Measurements from ENCODE around the gene RLN3. TPM values are rescaled to one million over a fixed set of nuclear protein-coding genes. Genes with fewer than 3 reads are reported as not detected.

Gene RLN3
- total and polyA plus RNA-seq, 2 of the 8 experiments (the other 6 are each of a cell fraction or from before 2014, with no cell fraction given) = not detected

- no peak for TF ChIP-seq CHD7 (IDR thresholded peaks at IDR 0.05; ENCODE audit: insufficient replicate concordance, low read length)
- TF ChIP-seq CEBPB (IDR thresholded peaks at IDR 0.05; ENCODE audit: low read depth, low read length) = no peak
- TF ChIP-seq JUN (IDR thresholded peaks at IDR 0.05; ENCODE audit: low read depth, low read length) = no peak
- TF ChIP-seq YY1 (IDR thresholded peaks at IDR 0.05; ENCODE audit: low read depth, low read length) = no peak
- TF ChIP-seq ATF2 (IDR thresholded peaks at IDR 0.05; ENCODE audit: low read length) = no peak
- no peak for TF ChIP-seq BACH1 (IDR thresholded peaks at IDR 0.05; ENCODE audit: low read length)
These were observed 6.5 kb upstream of the RLN3 start (continued) for GRCh38 chr19:14021474-14021873.
